Muscle of leg (tissue), 11 donors: Measurements from ENCODE around the gene TGFA. TPM values are rescaled to one million over a fixed set of nuclear protein-coding genes. Genes with fewer than 3 reads are reported as not detected.

Experiments
- DNase-seq: peaks from one replicate; pipeline ENCODE4 v3.0.0; 2013
- H3K27ac ChIP-seq: one replicate; pipeline ENCODE4 v1.5.1; 2013; ENCODE audit warnings: mild to moderate bottlenecking, low read length, control low read depth
- H3K27me3 ChIP-seq: one replicate; pipeline ENCODE4 v1.6.1; 2013; ENCODE audit warnings: low read length; ENCODE audit not compliant: control insufficient read depth, insufficient read depth
- H3K36me3 ChIP-seq: one replicate; pipeline ENCODE4 v1.6.1; 2013; ENCODE audit warnings: low read length; ENCODE audit not compliant: control insufficient read depth, insufficient read depth
- H3K4me1 ChIP-seq: one replicate; pipeline ENCODE4 v1.6.1; 2013; ENCODE audit warnings: low read length; ENCODE audit not compliant: control insufficient read depth, insufficient read depth
- H3K4me3 ChIP-seq: one replicate; pipeline ENCODE4 v1.5.1; 2013; ENCODE audit warnings: low read length, control low read depth
- H3K9me3 ChIP-seq: replicated peaks from 2 replicates; pipeline ENCODE4 v1.6.1; 2013; ENCODE audit warnings: low read depth, low read length; ENCODE audit not compliant: control insufficient read depth
- whole genome bisulfite sequencing: methylation state at CpG from one replicate; pipeline ENCODE4 v1.1.5; 2013; ENCODE audit warnings: missing lambda C conversion rate; ENCODE audit not compliant: insufficient coverage; 5-methylcytosine and 5-hydroxymethylcytosine counted together
- polyA plus RNA-seq, 8 donors: library from polyadenylated mRNA; unstranded; fragments of 120-200 nt; gene quantifications; one replicate each; pipeline versions ENCODE4 v1.2.1 to v1.2.3, GENCODE V29; 2013; ENCODE audit warnings: inconsistent platforms in 1 of 8, low replicate concordance in 1 of 8; ENCODE audit not compliant: insufficient read length in 8 of 8, insufficient read depth in 1 of 8
- total RNA-seq: library from RNA; stranded (reverse); fragments of 120-200 nt; gene quantifications from one replicate; pipeline ENCODE4 v1.2.4, GENCODE V29; 2013

TGFA gene
- total and polyA plus RNA-seq, 9 donors = 0.28 to 1.2 (median 0.64) TPM

- no peak overlapping the region for H3K27ac ChIP-seq
- DNase-seq = no peak
- WGBS = 14% methylated on average over 3 of the region's 4 CpGs
- no peak overlapping the region for H3K4me3 ChIP-seq
- no peaks in the 10 kb centered on the region for H3K9me3 ChIP-seq
- no peaks in the 10 kb centered on the region for H3K27me3 ChIP-seq
- H3K4me1 ChIP-seq = peaks cover 2% of the 10 kb centered on the region
- no peaks in the 10 kb centered on the region for H3K36me3 ChIP-seq
Measured at GRCh38 chr2:70515938-70516337, 37.7 kb downstream of the TGFA start.

- Histone ChIP-seq H3K4me3 (no peak overlapping the region), H3K4me1 (peaks cover 2% of the 10 kb centered on the region), H3K9me3 (no peaks in the 10 kb centered on the region), H3K27me3 (no peaks in the 10 kb centered on the region), H3K27ac (no peak overlapping the region), H3K36me3 (no peaks in the 10 kb centered on the region)
- WGBS = 45% methylated on average over 3 of the region's 15 CpGs
- DNase-seq = no peak
Measured at GRCh38 chr2:70514612-70515055, 39.0 kb downstream of the TGFA start.

GRCh38 chr2:70513738-70514137 lies 39.9 kb downstream of the TGFA start:
- Histone ChIP-seq H3K27ac (no peak overlapping the region), H3K4me1 (peaks cover 2% of the 10 kb centered on the region), H3K36me3 (no peaks in the 10 kb centered on the region), H3K27me3 (no peaks in the 10 kb centered on the region), H3K4me3 (no peak overlapping the region), H3K9me3 (no peaks in the 10 kb centered on the region)
- 20% methylated on average over 1 of the region's 4 CpGs for WGBS
- DNase-seq = no peak

GRCh38 chr2:70511971-70512729 lies 41.5 kb downstream of the TGFA start:
- Histone ChIP-seq H3K9me3 (no peaks in the 10 kb centered on the region), H3K4me3 (no peak overlapping the region), H3K27ac (no peak overlapping the region), H3K4me1 (peaks cover 2% of the 10 kb centered on the region), H3K27me3 (no peaks in the 10 kb centered on the region), H3K36me3 (no peaks in the 10 kb centered on the region)
- DNase-seq = no peak
- WGBS = 78% methylated on average over 4 of the region's 8 CpGs

GRCh38 chr2:70510313-70510712 lies 43.3 kb downstream of the TGFA start:
- no peaks in the 10 kb centered on the region for H3K4me1 ChIP-seq
- no peak overlapping the region for H3K27ac ChIP-seq
- no peak for DNase-seq
- H3K27me3 ChIP-seq = peaks cover 2% of the 10 kb centered on the region
- H3K36me3 ChIP-seq = no peaks in the 10 kb centered on the region
- H3K9me3 ChIP-seq = no peaks in the 10 kb centered on the region
- H3K4me3 ChIP-seq = no peak overlapping the region
- WGBS = no CpG with 5 or more reads among the region's 1 CpG

GRCh38 chr2:70509565-70509964 lies 44.1 kb downstream of the TGFA start:
- no peaks in the 10 kb centered on the region for H3K4me1 ChIP-seq
- H3K9me3 ChIP-seq = no peaks in the 10 kb centered on the region
- H3K27me3 ChIP-seq = peaks cover 2% of the 10 kb centered on the region
- H3K27ac ChIP-seq = no peak overlapping the region
- DNase-seq = no peak
- 57% methylated on average over 1 of the region's 3 CpGs for WGBS
- no peaks in the 10 kb centered on the region for H3K36me3 ChIP-seq
- H3K4me3 ChIP-seq = no peak overlapping the region

GRCh38 chr2:70508711-70509462 lies 44.7 kb downstream of the TGFA start:
- H3K4me1 ChIP-seq = no peaks in the 10 kb centered on the region
- no peak overlapping the region for H3K4me3 ChIP-seq
- H3K27ac ChIP-seq = no peak overlapping the region
- H3K36me3 ChIP-seq = no peaks in the 10 kb centered on the region
- 34% methylated on average over 4 of the region's 7 CpGs for WGBS
- peaks cover 2% of the 10 kb centered on the region for H3K27me3 ChIP-seq
- H3K9me3 ChIP-seq = no peaks in the 10 kb centered on the region
- no peak for DNase-seq

- WGBS = no CpG with 5 or more reads among the region's 8 CpGs
- DNase-seq = no peak
- H3K4me3 ChIP-seq = no peak overlapping the region
- peaks cover 5% of the 10 kb centered on the region for H3K27me3 ChIP-seq
- no peaks in the 10 kb centered on the region for H3K4me1 ChIP-seq
- no peaks in the 10 kb centered on the region for H3K36me3 ChIP-seq
- H3K9me3 ChIP-seq = no peaks in the 10 kb centered on the region
- no peak overlapping the region for H3K27ac ChIP-seq
Measured at GRCh38 chr2:70505613-70506391, 47.8 kb downstream of the TGFA start.

GRCh38 chr2:70504750-70505149 lies 48.9 kb downstream of the TGFA start:
- peaks cover 7% of the 10 kb centered on the region for H3K27me3 ChIP-seq
- no peak for DNase-seq

GRCh38 chr2:70503896-70504295 lies 49.7 kb downstream of the TGFA start:
- H3K36me3 ChIP-seq = no peaks in the 10 kb centered on the region
- WGBS = no CpG with 5 or more reads among the region's 4 CpGs
- peaks cover 7% of the 10 kb centered on the region for H3K27me3 ChIP-seq
- DNase-seq = no peak
- H3K9me3 ChIP-seq = no peaks in the 10 kb centered on the region
- H3K4me1 ChIP-seq = no peaks in the 10 kb centered on the region
- no peak overlapping the region for H3K4me3 ChIP-seq
- H3K27ac ChIP-seq = no peak overlapping the region

More at GRCh38 chr2:70504750-70505149, 48.9 kb downstream of the TGFA start:
- Histone ChIP-seq H3K4me1 (no peaks in the 10 kb centered on the region), H3K4me3 (no peak overlapping the region), H3K36me3 (no peaks in the 10 kb centered on the region), H3K27ac (no peak overlapping the region), H3K9me3 (no peaks in the 10 kb centered on the region)
